Activated T-cell treated with anti-CD3 and anti-CD28 coated beads, Interleukin-2, amount 50 U/mL, for 1 hour (primary cell): ENCODE data around the gene MGME1.

Experiments
- DNase-seq: peaks from one replicate; pipeline ENCODE4 v3.0.0-alpha.2; 2020

The MGME1 gene

DNA sequence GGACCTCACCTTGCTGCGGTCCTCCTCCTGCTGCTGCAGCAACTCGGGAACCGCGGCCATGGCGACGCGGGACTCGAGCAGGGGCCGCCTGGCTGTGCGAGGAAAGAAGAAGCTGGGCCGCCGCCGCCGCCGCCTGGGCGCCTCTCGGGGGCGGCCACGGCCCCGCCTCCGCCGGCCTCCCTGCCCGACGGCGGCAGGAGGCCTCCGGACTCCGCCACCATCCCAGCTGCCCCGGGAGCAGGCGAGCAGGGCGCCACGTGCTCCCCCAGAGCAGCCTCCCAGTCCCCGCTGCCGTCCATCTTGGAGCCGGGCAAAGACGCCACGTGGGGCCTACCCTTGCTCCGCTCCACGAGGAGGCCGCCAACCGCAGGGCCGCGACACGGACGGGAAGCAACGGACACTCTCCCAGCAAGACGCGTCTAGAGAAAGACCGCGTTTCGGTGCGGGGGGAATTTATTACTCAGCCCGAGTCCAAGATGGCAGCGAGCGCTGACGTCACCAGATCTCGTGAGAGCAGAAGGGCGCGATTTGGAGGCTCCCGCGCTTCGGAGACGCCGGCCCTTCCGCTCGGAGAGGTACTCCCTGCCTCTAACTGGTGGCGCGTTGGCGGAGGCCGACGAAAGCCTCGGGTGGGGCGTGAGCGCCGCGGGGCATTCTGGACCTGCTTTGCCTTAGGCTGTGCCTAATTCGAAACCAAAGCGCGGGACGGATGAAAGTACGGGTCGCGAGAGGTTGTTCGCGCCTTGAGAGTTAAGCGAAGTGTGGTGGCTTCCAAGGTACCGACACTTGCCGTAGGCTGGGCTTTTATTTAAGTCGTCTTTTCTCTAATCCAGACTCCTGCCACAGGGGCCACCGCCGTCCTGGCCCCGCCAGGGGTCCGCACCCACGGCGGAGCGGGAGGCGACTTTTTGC lies at the start of gene MGME1, which contains the start of gene SNX5:
Gene MGME1, plus strand, starts transcription at position 653 of the 912 bp plus-strand sequence. CDS start 842 bp downstream, outside the sequence.
Gene SNX5, minus strand, starts transcription at position 429 of the 912 bp plus-strand sequence. Its CDS starts 369 bp downstream, at position 60.
- DNase-seq, result peak; percentile 98

DNA sequence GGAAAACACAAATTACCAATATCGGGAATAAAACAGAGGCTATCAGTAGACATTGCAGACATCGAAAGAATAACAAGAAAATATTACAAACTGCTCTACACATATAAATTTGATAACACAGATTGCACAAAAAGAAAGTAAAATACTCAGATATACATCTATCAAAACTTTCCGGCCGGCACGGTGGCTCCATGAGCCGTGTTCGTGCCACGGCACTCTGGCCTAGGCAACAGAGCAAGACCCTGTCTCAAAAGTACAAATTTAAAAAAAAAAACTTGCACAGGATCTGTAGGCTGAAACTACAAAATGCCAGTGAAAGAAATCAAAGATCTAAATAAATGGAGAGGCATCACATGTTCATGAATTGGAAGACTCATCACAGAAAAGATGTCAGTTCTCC lies 49.7 kb upstream of the MGME1 start:
- DNase-seq, result no peak

DNA sequence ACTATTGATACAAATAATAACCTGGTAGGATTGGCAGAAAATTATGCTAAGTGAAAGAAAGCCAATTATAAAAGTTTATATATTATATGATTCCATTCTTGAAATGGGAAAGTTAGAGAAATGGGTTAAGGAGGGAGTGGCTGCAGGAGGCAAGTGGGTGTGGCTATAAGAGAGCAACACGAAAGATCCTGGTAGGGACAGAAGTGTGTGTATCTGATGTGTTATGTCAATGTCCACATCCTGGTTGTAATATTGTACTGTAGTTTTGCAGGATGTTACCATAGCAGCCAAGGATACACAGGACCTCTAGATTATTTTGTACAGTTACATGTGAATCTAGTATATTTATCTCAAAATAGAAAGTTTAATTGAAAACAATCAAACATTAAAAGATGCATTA lies 47.0 kb upstream of the MGME1 start:
- DNase-seq, result no peak

- no peak for DNase-seq
These were observed 43.5 kb upstream of the MGME1 start for GRCh38 chr20:17925141-17925939.

GRCh38 chr20:17925940-17926300 lies 42.9 kb upstream of the MGME1 start:
- DNase-seq, result no peak

DNA sequence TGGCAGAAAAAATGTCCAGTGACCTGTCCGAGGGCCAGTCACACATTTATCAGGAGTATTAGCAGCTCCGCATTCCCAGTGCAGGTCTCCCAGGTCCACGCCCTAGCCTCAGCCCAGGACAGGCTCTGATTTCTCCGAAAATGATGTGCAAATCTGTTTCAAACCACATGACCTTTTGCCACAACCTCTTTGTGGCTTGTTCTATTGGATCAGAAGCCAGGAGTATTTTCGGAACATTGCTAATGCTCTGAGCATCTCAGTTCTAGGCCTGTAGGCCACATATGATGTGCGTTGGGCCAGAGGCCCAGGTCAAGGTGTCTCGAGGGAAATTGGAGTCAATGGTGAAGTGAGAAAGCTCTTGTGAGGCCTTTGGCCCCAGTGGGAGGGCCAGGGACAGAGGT lies 40.6 kb upstream of the MGME1 start:
- DNase-seq, result no peak

GRCh38 chr20:17928633-17929311 lies 40.0 kb upstream of the MGME1 start:
- no peak for DNase-seq

GRCh38 chr20:17931513-17931912 lies 37.3 kb upstream of the MGME1 start:
- no peak for DNase-seq

GRCh38 chr20:17932396-17932795 lies 36.4 kb upstream of the MGME1 start:
- no peak for DNase-seq

- no peak for DNase-seq
These were observed 35.7 kb upstream of the MGME1 start for GRCh38 chr20:17933121-17933520.

GRCh38 chr20:17933711-17934110 lies 35.1 kb upstream of the MGME1 start:
- DNase-seq, result no peak

- no peak for DNase-seq
These were observed 34.5 kb upstream of the MGME1 start for GRCh38 chr20:17934141-17934862.

DNA sequence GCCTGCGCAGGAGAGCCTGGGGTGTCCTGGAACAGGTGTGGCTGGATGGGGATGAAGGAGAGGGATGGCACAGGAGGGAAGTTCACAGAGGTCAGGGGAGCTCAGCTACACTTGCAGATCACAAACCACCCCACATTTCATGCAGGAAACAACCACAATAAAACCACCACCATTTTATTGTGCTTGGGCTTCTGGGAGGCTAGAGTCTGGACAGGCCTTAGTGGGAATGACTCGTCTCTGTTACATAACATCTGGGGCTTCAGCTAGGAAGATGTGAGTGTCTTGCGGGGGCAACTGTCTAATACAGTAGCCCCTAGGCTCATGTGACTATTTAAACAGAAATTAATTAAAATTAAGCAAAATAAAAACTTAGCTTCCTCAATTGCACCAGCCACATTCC lies 33.6 kb upstream of the MGME1 start:
- no peak for DNase-seq

DNA sequence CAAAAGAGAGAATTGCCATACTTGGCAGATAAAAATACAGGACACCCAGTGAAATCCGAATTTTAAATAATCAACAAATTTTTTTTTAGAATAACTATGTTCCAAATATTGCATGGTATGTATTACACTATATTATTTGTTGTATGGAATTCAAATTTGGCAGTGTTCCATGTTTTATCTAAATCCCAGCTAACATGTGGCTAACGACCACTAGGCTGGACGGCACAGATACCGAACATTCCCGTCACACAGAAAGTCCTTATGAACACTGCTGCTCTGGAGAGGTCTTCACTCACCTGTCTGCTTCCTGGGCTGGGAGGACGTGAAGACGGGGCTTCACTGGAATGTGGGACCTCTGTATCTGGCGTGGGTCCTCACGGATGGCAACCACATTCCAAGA lies 33.1 kb upstream of the MGME1 start:
- no peak for DNase-seq

DNA sequence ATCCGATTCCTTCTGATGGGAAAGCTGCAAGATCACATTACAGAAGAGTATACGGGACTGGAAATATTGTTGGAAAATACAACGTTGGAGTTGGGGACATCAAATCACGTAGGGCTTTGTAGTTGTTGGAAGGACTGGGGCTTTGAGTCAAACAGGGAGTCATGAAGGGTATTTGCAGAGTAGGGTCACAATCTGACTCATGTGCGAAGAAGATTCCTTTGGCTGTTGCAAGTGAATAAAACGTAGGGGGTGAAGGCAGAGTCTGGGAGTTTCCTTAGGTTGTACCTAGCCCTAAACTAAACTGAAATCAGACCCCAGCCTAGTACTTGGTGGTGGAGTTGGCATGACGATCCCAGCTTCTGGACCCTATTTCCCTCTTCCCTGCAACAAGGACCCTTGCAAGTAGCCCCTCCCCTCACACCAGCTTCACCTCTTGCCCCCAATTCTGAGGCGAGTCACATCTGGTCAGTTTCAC lies 32.5 kb upstream of the MGME1 start:
- no peak for DNase-seq

GRCh38 chr20:17936761-17937732 lies 31.8 kb upstream of the MGME1 start:
- DNase-seq, result no peak

DNA sequence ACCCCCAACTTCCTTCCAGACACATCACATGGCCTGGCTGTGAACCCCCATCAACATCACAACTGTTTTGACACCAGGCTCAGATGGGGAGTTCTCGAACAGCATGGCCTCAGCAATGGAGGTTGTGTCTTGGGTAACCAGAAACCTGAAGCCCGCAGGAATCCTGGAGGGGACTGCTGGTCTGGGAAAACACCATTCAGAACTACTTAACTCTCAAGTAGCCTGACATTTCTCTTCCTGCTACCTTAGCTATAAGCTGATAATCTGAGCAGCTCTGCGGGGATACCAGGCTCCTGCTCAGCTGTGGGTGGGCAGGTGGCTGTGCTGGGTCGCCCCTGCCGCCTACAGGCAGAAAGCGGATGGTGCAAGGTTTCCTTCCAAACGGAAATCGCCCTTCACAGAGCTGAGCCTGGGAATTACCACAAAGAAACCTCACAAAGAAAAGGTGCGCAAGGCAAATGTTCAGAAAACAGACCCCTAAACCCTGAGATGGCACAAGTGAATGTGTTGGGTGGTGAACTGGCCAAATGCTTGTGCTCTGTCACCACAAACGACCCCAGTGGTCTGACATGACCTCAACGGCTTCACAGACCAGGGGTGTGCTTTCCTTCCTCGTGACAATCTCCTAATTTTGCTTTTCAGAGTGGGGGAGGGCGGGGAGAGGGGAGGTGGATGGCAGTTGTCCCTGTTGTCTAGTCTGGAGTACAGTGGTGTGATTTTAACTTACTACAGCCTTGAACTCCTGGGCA lies 29.8 kb upstream of the MGME1 start:
- peak; percentile 61 for DNase-seq

GRCh38 chr20:17939622-17940223 lies 29.1 kb upstream of the MGME1 start:
- no peak for DNase-seq

GRCh38 chr20:17940224-17940971 lies 28.4 kb upstream of the MGME1 start:
- no peak for DNase-seq
